SK-N-MC (cell line): Measurements from ENCODE around the gene SORBS2.
A peak's percentile ranks its signal among the peaks of the same experiment; 100 is the strongest.

Experiments used
- DNase-seq: peaks from one replicate; pipeline ENCODE4 v3.0.0-alpha.2; 2011; ENCODE audit warnings: low read depth, low spot score
- H3K27ac ChIP-seq: fragments of 200-600 bp; sonication (generic); 2 replicates; pipeline ENCODE4 v1.5.1; 2016; ENCODE audit warnings: mixed run types
- H3K36me3 ChIP-seq: fragments of 200-600 bp; sonication (generic); 2 replicates; pipeline ENCODE4 v1.6.1; 2017; ENCODE audit warnings: antibody characterized with exemption, low read length, mixed read lengths; ENCODE audit not compliant: insufficient read depth
- H3K4me3 ChIP-seq: fragments of 200-600 bp; sonication (generic); 2 replicates; pipeline ENCODE4 v1.5.1; 2016
- H3K9ac ChIP-seq: fragments of 200-600 bp; sonication (generic); 2 replicates; pipeline ENCODE4 v1.8.0; 2017; ENCODE audit warnings: mixed run types, mixed read lengths; ENCODE audit not compliant: insufficient read length
- H3K9me3 ChIP-seq: fragments of 200-600 bp; sonication (generic); 2 replicates; pipeline ENCODE4 v1.6.1; 2017; ENCODE audit warnings: low read depth, mild to moderate bottlenecking, antibody characterized with exemption, low read length, moderate library complexity, mixed read lengths
- EZH2 ChIP-seq: fragments of 200-600 bp; sonication (generic); IDR thresholded peaks from one replicate; pipeline ENCODE4 v1.6.1; 2017; ENCODE audit warnings: antibody characterized with exemption
- FOXP2 ChIP-seq: optimal IDR thresholded peaks from 2 replicates; pipeline ENCODE3; 2011; ENCODE audit warnings: mild to moderate bottlenecking, moderate library complexity; ENCODE audit not compliant: insufficient read depth; ENCODE audit errors: extremely low read length, control extremely low read depth
- POLR2AphosphoS5 ChIP-seq: IDR thresholded peaks from 2 replicates; pipeline ENCODE4 v1.6.1; 2012; ENCODE audit warnings: mild to moderate bottlenecking, low read depth, low read length, borderline replicate concordance

Gene SORBS2

GRCh38 chr4:185623444-185624258 is 188.3 kb downstream of the SORBS2 start:
- TF ChIP-seq FOXP2 (no peak), POLR2AphosphoS5 (no peak), EZH2 (no peak)
- Histone ChIP-seq H3K4me3 (no peak overlapping the region), H3K27ac (no peak overlapping the region), H3K9ac (no peak overlapping the region), H3K9me3 (no peaks in the 10 kb centered on the region), H3K36me3 (no peaks in the 10 kb centered on the region)
- DNase-seq: no peak

- DNase-seq: no peak
- no peak for TF ChIP-seq FOXP2
- no peak for TF ChIP-seq EZH2
- no peak for TF ChIP-seq POLR2AphosphoS5
- no peak overlapping the region for H3K9ac ChIP-seq
- H3K9me3 ChIP-seq: no peaks in the 10 kb centered on the region
- no peak overlapping the region for H3K27ac ChIP-seq
- H3K4me3 ChIP-seq: no peak overlapping the region
- no peaks in the 10 kb centered on the region for H3K36me3 ChIP-seq
Observed at GRCh38 chr4:185608185-185608584, 203.8 kb downstream of the SORBS2 start.

- H3K27ac ChIP-seq: no peak overlapping the region
- H3K9me3 ChIP-seq: no peaks in the 10 kb centered on the region
- TF ChIP-seq FOXP2: no peak
- TF ChIP-seq POLR2AphosphoS5: no peak
- TF ChIP-seq EZH2: no peak
- H3K36me3 ChIP-seq: no peaks in the 10 kb centered on the region
- no peak overlapping the region for H3K4me3 ChIP-seq
- no peak overlapping the region for H3K9ac ChIP-seq
- no peak for DNase-seq
Observed at GRCh38 chr4:185602397-185602796, 209.6 kb downstream of the SORBS2 start.

GRCh38 chr4:185600801-185601434 is 211.1 kb downstream of the SORBS2 start:
- no peak for TF ChIP-seq POLR2AphosphoS5
- no peak for TF ChIP-seq FOXP2
- DNase-seq: no peak
- Histone ChIP-seq H3K4me3 (no peak overlapping the region), H3K9ac (no peak overlapping the region), H3K9me3 (no peaks in the 10 kb centered on the region), H3K36me3 (no peaks in the 10 kb centered on the region), H3K27ac (no peak overlapping the region)

GRCh38 chr4:185599553-185600243 is 212.3 kb downstream of the SORBS2 start:
- H3K4me3 ChIP-seq: no peak overlapping the region
- H3K27ac ChIP-seq: no peak overlapping the region

GRCh38 chr4:185598846-185599552 is 213.0 kb downstream of the SORBS2 start:
- Histone ChIP-seq H3K9me3 (no peaks in the 10 kb centered on the region), H3K36me3 (no peaks in the 10 kb centered on the region), H3K27ac (no peak overlapping the region), H3K9ac (no peak overlapping the region), H3K4me3 (no peak overlapping the region)
- DNase-seq: no peak
- TF ChIP-seq EZH2: no peak
- no peak for TF ChIP-seq FOXP2
- no peak for TF ChIP-seq POLR2AphosphoS5

More at GRCh38 chr4:185599553-185600243, 212.3 kb downstream of the SORBS2 start:
- TF ChIP-seq EZH2: no peak
- no peak for TF ChIP-seq FOXP2
- TF ChIP-seq POLR2AphosphoS5: no peak
- H3K9ac ChIP-seq: no peak overlapping the region
- no peaks in the 10 kb centered on the region for H3K9me3 ChIP-seq
- no peak for DNase-seq
- no peaks in the 10 kb centered on the region for H3K36me3 ChIP-seq

- H3K27ac ChIP-seq: no peak overlapping the region
- TF ChIP-seq EZH2 (no peak), POLR2AphosphoS5 (no peak), FOXP2 (no peak)
- H3K4me3 ChIP-seq: no peak overlapping the region
- no peaks in the 10 kb centered on the region for H3K36me3 ChIP-seq
- peak; percentile 53 for DNase-seq
- no peak overlapping the region for H3K9ac ChIP-seq
- no peaks in the 10 kb centered on the region for H3K9me3 ChIP-seq
Observed at GRCh38 chr4:185597532-185598188, 214.3 kb downstream of the SORBS2 start.
